Spleen (tissue), 7 donors: ENCODE measurements around the gene FZD4.

Source experiments
- CTCF ChIP-seq, 11 experiments: fragments of 200-600 bp in 7 of 11; fragments of 450-650 bp in 4 of 11; sonication (generic) in 4 of 11; IDR thresholded peaks in 8 of 11; conservative IDR thresholded peaks in 3 of 11; 1 replicate in 7 of 11; 2 replicates in 4 of 11; pipeline versions ENCODE4 v1.4.0 to v1.8.0; 2016 to 2021; ENCODE audit warnings: antibody characterized with exemption in 11 of 11, inconsistent platforms in 4 of 11, mild to moderate bottlenecking in 1 of 11
- POLR2A ChIP-seq, 3 donors: fragments of 450-650 bp; IDR thresholded peaks; one replicate each; pipeline ENCODE4 v1.5.1; 2017; ENCODE audit warnings: antibody characterized with exemption in 3 of 3, mild to moderate bottlenecking in 1 of 3
- POLR2AphosphoS5 ChIP-seq, 3 donors: sonication (generic); formaldehyde crosslinking; IDR thresholded peaks; one replicate each; pipeline ENCODE4 v1.5.1; 2017; ENCODE audit warnings: antibody characterized with exemption in 3 of 3
- donor health status: DM: no; HTN: no; CAD: no; lungs with moderate emphysema.
- donor health status: DM: no; HTN: no; CAD: no.
- donor health status: DM: no; HTN: no; CAD: no.

GRCh38 chr11:86916330-86916729 is 38.9 kb downstream of the FZD4 start:
- TF ChIP-seq CTCF (IDR thresholded peaks at IDR 0.05 in 8 of 11, conservative IDR thresholded peaks at IDR 0.05 in 3 of 11) (no peak), POLR2AphosphoS5 (IDR thresholded peaks at IDR 0.05) (no peak), POLR2A (IDR thresholded peaks at IDR 0.05) (no peak)
